HepG2 (cell line): ENCODE results near the gene WSB2. TPM values are rescaled to one million over a fixed set of nuclear protein-coding genes. Genes with fewer than 3 reads are reported as not detected.

Experiments used
- FOXP4 ChIP-seq: sonication (generic); formaldehyde crosslinking; IDR thresholded peaks from 2 replicates; pipeline ENCODE4 v1.4.0; 2020; ENCODE audit warnings: missing genetic modification reagents
- GFI1 ChIP-seq: sonication (generic); formaldehyde crosslinking; IDR thresholded peaks from 2 replicates; pipeline ENCODE4 v1.5.0; 2020; ENCODE audit warnings: missing genetic modification reagents, mild to moderate bottlenecking, borderline replicate concordance
- HNF4A ChIP-seq: sonication (generic); formaldehyde crosslinking; IDR thresholded peaks from 2 replicates; pipeline ENCODE4 v1.4.0; 2020; ENCODE audit warnings: missing genetic modification reagents
- KLF11 ChIP-seq: IDR thresholded peaks from 2 replicates; pipeline ENCODE4 v1.6.1; 2016; ENCODE audit warnings: missing compliant biosample characterization
- PHF21A ChIP-seq: sonication (generic); formaldehyde crosslinking; IDR thresholded peaks from 2 replicates; pipeline ENCODE4 v1.5.0; 2020; ENCODE audit warnings: mild to moderate bottlenecking, missing genetic modification reagents
- PHF5A ChIP-seq: IDR thresholded peaks from one replicate; pipeline ENCODE4 v1.6.1; 2018; ENCODE audit warnings: low read depth, missing genetic modification reagents; ENCODE audit not compliant: unreplicated experiment
- PITX1 ChIP-seq: sonication (generic); formaldehyde crosslinking; IDR thresholded peaks from 2 replicates; pipeline ENCODE4 v1.5.1; 2020; ENCODE audit warnings: mild to moderate bottlenecking, missing genetic modification reagents
- RARA ChIP-seq: IDR thresholded peaks from 2 replicates; pipeline ENCODE4 v1.6.1; 2016; ENCODE audit warnings: missing genetic modification reagents, missing compliant biosample characterization
- SIN3A ChIP-seq: IDR thresholded peaks from 2 replicates; pipeline ENCODE4 v1.6.1; 2011; ENCODE audit warnings: low read depth, mild to moderate bottlenecking, control low read depth, low read length, borderline replicate concordance
- ZBTB26 ChIP-seq: IDR thresholded peaks from 2 replicates; pipeline ENCODE4 v1.6.1; 2016; ENCODE audit warnings: missing compliant biosample characterization, missing genetic modification reagents, borderline replicate concordance
- ZFAT ChIP-seq: sonication (generic); formaldehyde crosslinking; conservative IDR thresholded peaks from 2 replicates; pipeline ENCODE4 v1.8.1; 2023; ENCODE audit warnings: missing genetic modification reagents, inconsistent platforms
- ZNF281 ChIP-seq: sonication (generic); formaldehyde crosslinking; IDR thresholded peaks from 2 replicates; pipeline ENCODE4 v1.4.0; 2020; ENCODE audit warnings: missing genetic modification reagents, borderline replicate concordance
- ZNF30 ChIP-seq: sonication (generic); formaldehyde crosslinking; IDR thresholded peaks from 2 replicates; pipeline ENCODE4 v1.5.0; 2020; ENCODE audit warnings: mild to moderate bottlenecking, missing genetic modification reagents
- ZNF589 ChIP-seq: sonication (generic); formaldehyde crosslinking; conservative IDR thresholded peaks from 2 replicates; pipeline ENCODE4 v1.8.0; 2022; ENCODE audit warnings: mild to moderate bottlenecking, moderate library complexity, missing genetic modification reagents
- ZNF678 ChIP-seq: sonication (generic); formaldehyde crosslinking; IDR thresholded peaks from 2 replicates; pipeline ENCODE4 v1.4.0; 2020; ENCODE audit warnings: mild to moderate bottlenecking, missing genetic modification reagents
- ZNF790 ChIP-seq: sonication (generic); formaldehyde crosslinking; IDR thresholded peaks from 2 replicates; pipeline ENCODE4 v1.8.0; 2022; ENCODE audit warnings: missing genetic modification reagents, mild to moderate bottlenecking, borderline replicate concordance
- ZNF83 ChIP-seq: sonication (generic); formaldehyde crosslinking; IDR thresholded peaks from 2 replicates; pipeline ENCODE4 v1.4.0; 2020; ENCODE audit warnings: missing genetic modification reagents, mild to moderate bottlenecking, borderline replicate concordance
- ZZZ3 ChIP-seq: sonication (generic); formaldehyde crosslinking; IDR thresholded peaks from 2 replicates; pipeline ENCODE4 v1.4.0; 2020; ENCODE audit warnings: missing genetic modification reagents, mild to moderate bottlenecking, borderline replicate concordance
- polyA plus RNA-seq, 8 experiments: library from polyadenylated mRNA; depleted of rRNA in 3 of 8; stranded (reverse) in 7 of 8; unstranded in 1 of 8; fragments of >200 nt; fragmentation: Illumina TruSeq in 4 of 8; extraction: Trizol in 4 of 8; gene quantifications; 2 replicates each; pipeline versions ENCODE4 v1.2.1 to v1.2.3, GENCODE V29; 2011 to 2016; ENCODE audit warnings: low read depth in 4 of 8, missing spikeins in 1 of 8, mixed read lengths in 1 of 8; ENCODE audit not compliant: insufficient read depth in 1 of 8
- total RNA-seq, 5 experiments: library from RNA; depleted of rRNA; stranded (reverse); fragments of >200 nt; fragmentation: Illumina TruSeq; extraction: Trizol; gene quantifications; 2 replicates each; pipeline ENCODE4 v1.2.3, GENCODE V29; 2016; ENCODE audit warnings: low read depth in 1 of 5
- TF ChIP-seq, protein P1 (sequence below): IDR thresholded peaks from 2 replicates; pipeline ENCODE4 v1.6.1; 2016; ENCODE audit warnings: missing compliant biosample characterization, missing genetic modification reagents, borderline replicate concordance
- TF ChIP-seq, protein P2 (sequence below): sonication (generic); formaldehyde crosslinking; IDR thresholded peaks from 2 replicates; pipeline ENCODE4 v1.4.0; 2020; ENCODE audit warnings: missing genetic modification reagents

The WSB2 gene
- total and polyA plus RNA-seq, 2 of the 13 experiments (the other 11 are each of a cell fraction or from before 2014, with no cell fraction given), result 31.0 to 82.8 TPM

GRCh38 chr12:118015944-118016343 is 45.0 kb downstream of the WSB2 start (continued):
- TF ChIP-seq, protein P1, sequence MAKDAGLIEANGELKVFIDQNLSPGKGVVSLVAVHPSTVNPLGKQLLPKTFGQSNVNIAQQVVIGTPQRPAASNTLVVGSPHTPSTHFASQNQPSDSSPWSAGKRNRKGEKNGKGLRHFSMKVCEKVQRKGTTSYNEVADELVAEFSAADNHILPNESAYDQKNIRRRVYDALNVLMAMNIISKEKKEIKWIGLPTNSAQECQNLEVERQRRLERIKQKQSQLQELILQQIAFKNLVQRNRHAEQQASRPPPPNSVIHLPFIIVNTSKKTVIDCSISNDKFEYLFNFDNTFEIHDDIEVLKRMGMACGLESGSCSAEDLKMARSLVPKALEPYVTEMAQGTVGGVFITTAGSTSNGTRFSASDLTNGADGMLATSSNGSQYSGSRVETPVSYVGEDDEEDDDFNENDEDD, result no peak
- TF ChIP-seq ZBTB26 (CRISPR knock-in tag), result peak; percentile 100
- TF ChIP-seq FOXP4 (CRISPR knock-in tag), result no peak
- no peak for TF ChIP-seq SIN3A
- TF ChIP-seq ZZZ3 (CRISPR knock-in tag), result no peak
- TF ChIP-seq PHF5A (CRISPR knock-in tag), result no peak
- TF ChIP-seq ZNF281 (CRISPR knock-in tag), result no peak
- TF ChIP-seq RARA, result peak; percentile 78
- no peak for TF ChIP-seq ZNF83
- TF ChIP-seq ZNF589 (CRISPR knock-in tag), result no peak
- TF ChIP-seq ZNF678 (CRISPR knock-in tag), result no peak
- peak; percentile 60 for TF ChIP-seq HNF4A (CRISPR knock-in tag)
- no peak for TF ChIP-seq ZNF30 (CRISPR knock-in tag)
- TF ChIP-seq PHF21A, result peak; percentile 43; the same call in 1 of the 2 replicates
- no peak for TF ChIP-seq ZNF790 (CRISPR knock-in tag)
- peak; percentile 12; the same call in 1 of the 2 replicates for TF ChIP-seq GFI1 (CRISPR knock-in tag)
- no peak for TF ChIP-seq ZFAT
- peak; percentile 19; the same call in 1 of the 2 replicates for TF ChIP-seq PITX1 (CRISPR knock-in tag)
- no peak for TF ChIP-seq KLF11 (CRISPR knock-in tag)
- TF ChIP-seq, protein P2, sequence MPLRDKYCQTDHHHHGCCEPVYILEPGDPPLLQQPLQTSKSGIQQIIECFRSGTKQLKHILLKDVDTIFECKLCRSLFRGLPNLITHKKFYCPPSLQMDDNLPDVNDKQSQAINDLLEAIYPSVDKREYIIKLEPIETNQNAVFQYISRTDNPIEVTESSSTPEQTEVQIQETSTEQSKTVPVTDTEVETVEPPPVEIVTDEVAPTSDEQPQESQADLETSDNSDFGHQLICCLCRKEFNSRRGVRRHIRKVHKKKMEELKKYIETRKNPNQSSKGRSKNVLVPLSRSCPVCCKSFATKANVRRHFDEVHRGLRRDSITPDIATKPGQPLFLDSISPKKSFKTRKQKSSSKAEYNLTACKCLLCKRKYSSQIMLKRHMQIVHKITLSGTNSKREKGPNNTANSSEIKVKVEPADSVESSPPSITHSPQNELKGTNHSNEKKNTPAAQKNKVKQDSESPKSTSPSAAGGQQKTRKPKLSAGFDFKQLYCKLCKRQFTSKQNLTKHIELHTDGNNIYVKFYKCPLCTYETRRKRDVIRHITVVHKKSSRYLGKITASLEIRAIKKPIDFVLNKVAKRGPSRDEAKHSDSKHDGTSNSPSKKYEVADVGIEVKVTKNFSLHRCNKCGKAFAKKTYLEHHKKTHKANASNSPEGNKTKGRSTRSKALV (CRISPR knock-in tag), result no peak
